ENCODE measurements around the gene FAM20C. TPM values are rescaled to one million over a fixed set of nuclear protein-coding genes. Genes with fewer than 3 reads are reported as not detected.
"Not testable (repeated sequence)": the region's sequence is repeated elsewhere in the genome, so short reads cannot be mapped to it uniquely, and the experiment has no call there.

The FAM20C gene
- polyA plus RNA-seq, 4 donors = 33.4 to 73.7 (median 63.3) TPM

GRCh38 chr7:282621-283020 is 90.2 kb downstream of the FAM20C start:
- no peak for DNase-seq (ENCODE audit: low read depth in 4 of 4, low spot score in 3 of 4)

- no peak for DNase-seq (ENCODE audit: low read depth in 4 of 4, low spot score in 3 of 4)
These were observed 92.7 kb downstream of the FAM20C start for GRCh38 chr7:284762-285722.

- no peak for DNase-seq (ENCODE audit: low read depth in 4 of 4, low spot score in 3 of 4)
These were observed 93.4 kb downstream of the FAM20C start for GRCh38 chr7:285731-286130.

- DNase-seq (ENCODE audit: low read depth in 4 of 4, low spot score in 3 of 4) = no peak
These were observed 93.9 kb downstream of the FAM20C start for GRCh38 chr7:286266-286665.

GRCh38 chr7:288671-289101 is 96.3 kb downstream of the FAM20C start:
- DNase-seq (ENCODE audit: low read depth in 4 of 4, low spot score in 3 of 4) = no peak

GRCh38 chr7:289209-289755 is 96.9 kb downstream of the FAM20C start:
- DNase-seq (ENCODE audit: low read depth in 4 of 4, low spot score in 3 of 4) = no peak

- no peak for DNase-seq (ENCODE audit: low read depth in 4 of 4, low spot score in 3 of 4)
These were observed 97.6 kb downstream of the FAM20C start, which contains the start of gene FOXL3 for GRCh38 chr7:289756-290553. TSS of gene FOXL3 (plus strand) at chr7:290170. CDS start at chr7:290170, 0 bp downstream.

GRCh38 chr7:290554-291372 is 98.4 kb downstream of the FAM20C start:
- no peak for DNase-seq (ENCODE audit: low read depth in 4 of 4, low spot score in 3 of 4)

GRCh38 chr7:291373-292092 is 99.2 kb downstream of the FAM20C start:
- no peak for DNase-seq (ENCODE audit: low read depth in 4 of 4, low spot score in 3 of 4)

GRCh38 chr7:292226-292625 is 99.9 kb downstream of the FAM20C start:
- DNase-seq (ENCODE audit: low read depth in 4 of 4, low spot score in 3 of 4) = no peak

GRCh38 chr7:292826-293225 is 100.5 kb downstream of the FAM20C start:
- no peak for DNase-seq (ENCODE audit: low read depth in 4 of 4, low spot score in 3 of 4)

GRCh38 chr7:293681-294439 is 101.5 kb downstream of the FAM20C start:
- no peak for DNase-seq (ENCODE audit: low read depth in 4 of 4, low spot score in 3 of 4)

GRCh38 chr7:294440-295154 is 102.2 kb downstream of the FAM20C start:
- no peak for DNase-seq (ENCODE audit: low read depth in 4 of 4, low spot score in 3 of 4)

GRCh38 chr7:295155-296154 is 103.1 kb downstream of the FAM20C start:
- DNase-seq (ENCODE audit: low read depth in 4 of 4, low spot score in 3 of 4) = no peak

- no peak for DNase-seq (ENCODE audit: low read depth in 4 of 4, low spot score in 3 of 4)
These were observed 104.1 kb downstream of the FAM20C start for GRCh38 chr7:296373-296945.

GRCh38 chr7:297141-297540 is 104.8 kb downstream of the FAM20C start:
- DNase-seq (ENCODE audit: low read depth in 4 of 4, low spot score in 3 of 4) = not testable (repeated sequence)

Data from left renal pelvis (tissue), 4 donors.